NOMO-1 treated with dmso at 0.1 percent for 144 hours (cell line): ENCODE results near the gene FSTL4.

ENCODE experiments used
- DNase-seq: peaks from one replicate; lab custom pipeline; 2025; ENCODE audit not compliant: unreplicated experiment; lab: John Stamatoyannopoulos, UW

Gene FSTL4

GRCh38 chr5:133612249-133612860 is at the start of gene FSTL4:
Gene FSTL4, minus strand, starts transcription at chr5:133612541.
- no peak for DNase-seq

DNA sequence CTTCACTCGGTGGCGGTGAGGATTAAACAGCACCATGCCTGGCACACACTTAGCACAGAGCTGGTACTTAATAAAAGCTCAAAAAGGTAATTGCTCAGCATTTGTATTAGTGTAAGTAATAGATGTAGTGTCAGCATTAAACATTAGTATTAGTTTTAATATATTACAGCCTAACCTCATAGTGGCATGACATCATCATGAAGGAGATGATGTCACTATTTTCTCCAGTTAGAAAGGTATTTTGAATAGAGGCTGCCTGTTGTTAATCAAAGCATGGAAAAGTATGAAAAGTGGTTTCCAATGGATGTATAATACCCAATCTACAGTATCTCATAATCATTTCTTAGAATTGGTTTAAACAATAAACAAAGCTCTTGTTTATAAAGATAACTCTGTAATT is 49.0 kb upstream of the FSTL4 start:
- DNase-seq: no peak

DNA sequence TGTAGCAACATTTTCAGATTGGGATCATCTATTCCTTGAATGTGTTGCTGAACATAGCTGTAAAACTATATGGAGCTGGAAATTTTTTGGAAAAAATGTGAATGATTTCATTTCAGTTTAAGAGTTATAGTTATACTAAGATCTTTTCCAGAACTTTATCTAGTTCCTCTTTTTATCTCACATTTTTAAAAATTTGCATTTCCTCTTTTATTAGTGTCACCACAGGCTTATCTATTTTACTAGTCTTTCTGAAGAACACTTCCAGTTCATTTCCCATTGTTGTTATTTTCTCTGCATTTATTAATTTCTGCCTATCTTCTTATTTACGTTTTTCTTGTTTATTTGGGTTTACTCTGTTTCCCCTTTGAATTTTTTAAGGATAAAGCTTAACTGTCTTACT is 46.0 kb upstream of the FSTL4 start:
- no peak for DNase-seq

DNA sequence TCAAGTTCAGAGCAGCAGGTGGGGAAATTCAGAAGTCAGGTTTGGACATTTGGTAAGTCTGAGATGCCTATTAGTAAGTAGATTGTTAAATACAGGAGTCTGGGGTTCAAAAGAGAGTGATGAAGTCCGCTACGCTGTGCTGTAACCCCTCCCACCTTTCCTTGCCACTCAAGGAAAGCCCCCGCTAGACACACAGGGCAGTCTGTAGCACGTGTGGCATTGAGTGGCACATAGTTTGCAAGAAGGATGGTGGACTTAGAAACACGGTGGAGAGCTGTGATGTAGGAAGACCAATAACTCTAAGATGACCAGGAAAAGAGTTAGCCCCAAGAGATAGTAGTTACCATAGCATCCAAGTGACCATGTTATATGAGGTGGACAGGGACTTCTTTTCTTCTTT is 44.7 kb upstream of the FSTL4 start:
- no peak for DNase-seq

- DNase-seq: no peak
Measured at GRCh38 chr5:133655966-133656365, 43.6 kb upstream of the FSTL4 start.

DNA sequence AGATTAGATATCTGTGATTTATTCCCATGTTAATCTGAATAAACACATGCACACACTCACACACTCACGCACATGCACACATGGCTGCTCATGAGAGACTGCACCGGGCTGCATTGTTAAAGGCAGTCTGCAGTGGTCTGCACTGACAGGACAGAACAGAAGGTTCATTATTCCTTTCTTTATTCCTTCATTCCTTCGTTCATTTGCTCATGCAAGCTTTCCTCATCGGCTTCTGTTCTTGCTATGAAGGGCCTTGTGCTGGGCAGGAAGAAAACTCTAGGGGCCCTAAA is 41.4 kb upstream of the FSTL4 start:
- DNase-seq: no peak

DNA sequence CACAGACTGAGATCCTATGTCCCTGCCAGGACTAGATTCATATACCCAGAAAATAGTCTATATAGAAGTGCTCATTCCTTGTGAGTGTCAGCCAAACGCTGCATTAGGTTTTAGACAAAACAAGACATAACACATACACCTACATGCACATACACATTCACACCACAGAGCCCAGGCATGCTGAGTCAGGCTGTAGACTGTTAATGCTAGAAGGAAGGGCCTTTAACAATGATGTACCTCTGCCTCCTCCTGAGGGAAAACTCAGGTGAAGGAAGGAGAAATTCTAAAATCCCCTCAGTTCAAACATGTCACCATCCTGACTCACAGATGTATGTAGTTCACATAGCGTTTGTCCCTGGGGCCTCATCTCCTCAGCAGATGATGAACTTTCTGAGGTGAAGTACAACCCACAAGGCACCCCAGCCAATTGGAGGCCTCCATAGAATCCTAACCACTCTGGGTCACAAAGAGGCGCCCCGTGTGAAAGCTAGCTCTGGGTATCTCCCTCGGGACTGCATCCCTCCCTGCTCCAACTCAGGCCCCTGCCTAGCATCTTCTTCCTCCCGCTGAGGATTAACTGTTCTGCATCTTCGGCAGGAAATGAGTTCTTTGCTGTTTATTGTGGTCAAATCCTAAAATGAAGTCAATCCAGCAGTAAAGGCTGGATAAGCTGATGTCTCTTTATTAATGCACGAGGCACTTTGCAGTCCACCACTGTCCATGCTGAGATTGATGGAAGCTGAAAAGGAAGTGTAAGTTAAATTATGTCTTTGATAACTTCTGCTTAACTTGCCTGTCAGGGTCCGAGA is 40.8 kb upstream of the FSTL4 start:
- no peak for DNase-seq

DNA sequence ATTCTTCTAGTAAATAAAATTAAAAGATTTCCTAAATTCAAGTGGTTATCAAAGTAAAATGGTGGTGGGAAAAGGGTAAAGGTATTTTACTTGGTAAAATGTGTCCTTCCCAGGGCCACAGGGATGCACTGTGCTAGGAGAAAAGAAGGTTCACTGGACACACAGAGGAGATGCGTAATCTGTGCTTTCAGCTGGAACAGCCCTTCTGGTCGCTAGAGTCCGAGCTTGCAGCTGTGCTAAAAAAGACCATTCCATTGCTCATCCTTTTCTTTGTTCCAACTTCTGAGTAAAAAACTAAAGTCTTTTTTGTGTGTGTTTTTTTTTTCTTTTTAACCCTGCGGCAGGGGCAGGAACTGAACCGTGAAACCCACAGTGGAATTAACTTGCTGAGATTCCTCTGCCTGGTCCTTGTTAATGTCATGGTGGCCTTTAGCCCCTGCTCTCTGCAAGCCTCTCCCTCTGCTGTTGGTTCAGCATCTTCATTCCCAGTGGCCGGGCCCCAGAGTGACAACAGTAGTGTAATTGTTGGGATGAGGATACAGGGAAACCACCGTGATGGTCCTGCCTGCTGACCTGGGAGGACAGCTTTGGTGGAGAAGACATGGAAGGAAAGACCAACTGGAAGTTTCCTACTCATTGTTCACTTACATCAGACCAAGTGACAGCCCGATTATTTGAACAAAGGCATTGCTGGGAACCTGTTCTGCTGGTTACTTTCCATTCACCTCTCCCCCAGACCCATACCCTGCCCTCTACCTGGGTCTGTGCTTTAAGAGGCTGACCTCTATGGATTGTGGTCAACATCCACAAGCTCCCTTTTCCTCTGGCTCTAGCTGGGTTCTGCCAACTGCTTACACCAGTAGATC is 31.9 kb upstream of the FSTL4 start:
- DNase-seq: no peak

- DNase-seq: no peak
Measured at GRCh38 chr5:133643365-133643764, 31.0 kb upstream of the FSTL4 start.

DNA sequence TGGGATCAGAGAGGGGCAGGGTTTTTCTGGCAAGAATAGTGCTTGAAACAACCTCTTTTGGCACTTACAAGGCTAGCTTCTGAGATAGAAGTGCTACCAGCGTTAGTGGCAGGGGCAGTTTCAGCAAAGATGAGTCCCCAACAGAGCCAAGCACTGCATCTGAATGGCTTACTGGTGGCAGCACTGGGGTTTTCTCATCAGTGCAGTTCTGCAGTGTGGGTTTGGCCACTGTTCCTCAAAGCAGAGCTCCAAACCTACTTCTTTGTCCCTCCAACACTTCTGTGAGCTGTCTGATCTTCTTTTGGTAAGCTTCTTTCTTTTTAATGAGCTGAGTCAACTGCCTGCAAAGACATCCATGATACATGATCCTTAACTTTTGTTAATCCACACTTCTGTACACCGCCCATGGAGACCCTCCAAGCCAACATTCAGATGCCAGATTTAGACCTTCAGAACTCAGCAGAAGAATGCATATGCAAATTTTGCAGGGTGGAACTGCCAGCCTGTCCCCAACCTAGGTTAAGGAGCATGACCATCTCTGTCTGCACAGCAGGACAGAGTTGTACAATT is 29.9 kb upstream of the FSTL4 start:
- no peak for DNase-seq

DNA sequence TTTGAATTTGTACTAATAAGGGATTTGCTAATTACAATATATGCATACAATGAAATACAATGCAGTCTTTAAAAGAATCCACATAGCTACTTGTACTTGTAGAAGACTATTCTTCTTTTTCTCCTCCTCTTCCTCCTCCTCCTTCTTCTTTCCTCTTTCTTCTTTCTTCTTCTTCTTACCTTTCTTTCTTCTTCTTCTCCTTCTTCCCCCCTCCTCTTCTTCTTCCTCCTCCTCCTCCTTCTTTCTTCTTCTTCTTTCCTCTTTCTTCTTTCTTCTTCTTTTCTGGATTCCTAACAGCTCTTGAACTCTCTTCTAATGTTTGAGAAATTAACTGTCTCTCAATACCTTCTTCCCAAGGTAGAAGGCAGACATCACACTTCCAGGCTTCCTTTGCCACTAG is 29.3 kb upstream of the FSTL4 start:
- no peak for DNase-seq

DNA sequence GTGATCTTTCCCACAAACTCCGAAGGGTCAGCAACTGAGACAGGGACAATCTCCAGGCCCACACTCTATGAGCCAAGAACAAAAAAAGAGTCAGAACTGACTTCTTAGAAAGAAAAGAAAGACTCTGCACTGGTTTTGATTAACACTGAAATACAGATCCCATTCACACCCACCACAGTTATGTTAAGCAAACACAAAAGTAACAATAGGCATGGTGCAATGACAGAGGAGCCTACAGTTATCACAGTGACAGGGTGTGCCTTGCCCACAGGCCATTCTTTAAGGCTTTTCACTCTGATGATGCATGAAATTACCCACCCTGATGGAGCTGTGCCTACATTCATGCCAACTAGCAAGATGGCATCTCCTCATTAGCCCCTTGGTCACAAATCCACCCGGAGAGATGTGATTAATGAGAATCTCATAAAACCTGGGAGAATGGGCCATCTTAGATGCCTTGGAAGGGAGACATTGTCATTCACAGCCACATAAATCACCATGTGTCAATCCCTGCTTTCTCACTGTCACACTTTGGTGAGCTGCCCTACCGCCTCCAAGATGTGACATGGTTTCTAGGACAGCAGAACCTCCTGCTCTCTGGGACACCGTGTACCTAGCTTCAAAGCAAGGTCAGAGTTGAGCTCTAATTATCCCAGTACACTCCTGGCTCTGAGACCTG is 27.6 kb upstream of the FSTL4 start:
- no peak for DNase-seq

DNA sequence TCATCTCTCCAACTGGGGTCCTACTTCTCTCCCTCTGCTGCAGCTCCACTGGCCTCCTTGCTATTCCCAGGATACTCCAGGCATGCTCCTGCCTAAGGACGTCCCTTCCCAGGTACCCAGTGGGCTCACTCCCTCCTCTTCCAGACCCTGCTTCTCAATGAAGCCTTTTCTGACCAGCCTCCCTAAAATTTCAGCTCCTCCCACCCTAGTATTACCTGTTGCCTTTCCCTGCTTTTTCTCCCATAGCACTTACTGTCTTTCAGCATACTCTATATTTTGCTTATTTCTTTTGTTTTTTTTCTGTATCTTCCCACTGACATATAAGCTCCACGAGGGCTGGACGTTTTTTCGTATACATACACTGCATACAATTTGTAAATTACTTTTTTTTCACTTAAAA is 26.1 kb upstream of the FSTL4 start:
- DNase-seq: no peak

DNA sequence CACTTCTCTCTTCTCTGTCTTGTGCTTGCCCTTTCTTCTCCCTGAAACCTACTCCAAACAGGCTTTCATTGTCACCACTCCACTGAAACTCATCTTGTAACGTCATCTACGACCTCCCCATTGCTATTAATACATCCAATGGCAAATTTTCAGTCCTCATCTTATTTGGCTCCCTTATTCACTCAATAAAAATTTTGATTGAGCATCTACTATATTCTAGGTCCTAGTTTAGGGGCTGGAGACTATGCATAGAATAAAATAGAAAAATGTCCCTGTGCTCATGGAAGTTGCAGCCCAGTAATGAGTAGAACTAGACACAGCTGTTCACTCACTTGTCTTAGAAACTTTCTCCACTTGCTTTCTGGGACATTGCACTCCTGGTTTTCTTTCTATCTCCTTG is 24.9 kb upstream of the FSTL4 start:
- DNase-seq: no peak

DNA sequence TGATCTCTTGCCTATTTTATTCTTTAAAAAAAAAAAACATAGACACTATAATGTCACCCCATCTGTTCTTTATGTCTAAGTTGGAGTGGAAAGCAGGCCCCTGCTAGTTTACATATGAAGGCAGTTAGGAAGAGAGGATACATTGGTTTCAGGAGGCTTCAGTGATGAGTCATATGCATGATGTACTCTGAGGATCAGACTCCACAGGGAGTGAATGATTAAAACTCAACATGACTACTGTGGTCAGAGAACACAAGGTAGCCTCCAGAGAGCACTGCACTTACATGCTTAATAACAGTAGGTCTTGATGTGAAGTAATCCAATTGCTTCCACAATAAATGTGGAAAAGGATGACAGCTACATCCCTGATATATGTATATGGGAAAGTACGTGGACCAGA is 22.7 kb upstream of the FSTL4 start:
- DNase-seq: no peak

DNA sequence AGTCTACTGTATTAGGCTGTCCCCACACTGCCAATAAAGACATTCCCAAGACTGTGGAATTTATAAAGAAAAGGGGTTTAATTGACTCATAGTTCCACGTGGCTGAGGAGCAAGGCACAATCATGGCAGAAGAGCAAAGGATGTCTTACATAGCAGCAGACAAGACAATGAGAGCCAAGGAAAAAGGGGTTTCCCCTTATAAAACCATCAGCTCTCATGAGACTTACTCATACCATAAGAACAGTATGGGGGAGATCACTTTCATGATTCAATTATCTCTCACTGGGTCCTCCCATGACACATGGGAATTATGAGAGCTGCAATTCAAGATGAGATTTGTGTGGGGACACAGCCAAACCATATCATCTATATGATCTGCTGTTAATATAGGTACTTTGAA is 14.8 kb upstream of the FSTL4 start:
- no peak for DNase-seq

DNA sequence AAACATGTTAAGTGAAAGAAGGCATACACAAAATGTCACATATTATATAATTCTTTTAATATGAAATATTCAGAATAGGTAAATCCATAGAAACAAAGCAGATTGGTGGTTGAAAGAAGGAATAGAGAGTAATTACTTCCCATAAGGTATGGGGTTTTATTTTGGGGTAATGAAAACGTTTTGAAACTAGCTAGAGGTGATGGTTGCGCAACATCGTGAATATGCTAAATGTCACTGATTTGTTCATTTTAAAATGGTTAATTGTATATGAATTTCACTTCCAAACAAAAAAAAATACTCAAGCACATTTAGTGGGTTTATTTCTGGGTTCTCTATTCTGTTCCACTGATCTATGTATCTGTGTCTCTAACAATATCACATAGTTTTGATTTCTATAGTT is 12.0 kb upstream of the FSTL4 start:
- DNase-seq: no peak

GRCh38 chr5:133618141-133618540 is 5.8 kb upstream of the FSTL4 start:
- DNase-seq: no peak

DNA sequence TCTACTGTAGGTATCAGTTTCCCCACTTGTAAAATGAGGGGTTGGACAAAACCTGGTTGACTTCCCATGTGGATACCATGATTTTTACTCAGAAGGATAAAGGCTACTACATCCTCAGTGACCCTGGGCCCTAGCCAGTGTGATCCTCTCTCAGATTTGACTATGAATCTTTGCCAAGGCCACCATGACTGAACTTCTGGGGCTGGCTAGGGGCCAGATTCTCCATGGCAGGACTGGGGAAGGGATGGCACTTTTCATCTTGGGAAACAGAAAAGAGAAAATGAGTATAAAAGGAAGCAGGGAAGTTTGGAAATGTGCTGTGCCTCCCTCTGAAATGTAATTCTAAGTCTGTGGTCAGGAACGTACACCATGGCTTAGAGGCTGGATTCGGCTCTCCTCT is 1.4 kb upstream of the FSTL4 start:
- DNase-seq: no peak

DNA sequence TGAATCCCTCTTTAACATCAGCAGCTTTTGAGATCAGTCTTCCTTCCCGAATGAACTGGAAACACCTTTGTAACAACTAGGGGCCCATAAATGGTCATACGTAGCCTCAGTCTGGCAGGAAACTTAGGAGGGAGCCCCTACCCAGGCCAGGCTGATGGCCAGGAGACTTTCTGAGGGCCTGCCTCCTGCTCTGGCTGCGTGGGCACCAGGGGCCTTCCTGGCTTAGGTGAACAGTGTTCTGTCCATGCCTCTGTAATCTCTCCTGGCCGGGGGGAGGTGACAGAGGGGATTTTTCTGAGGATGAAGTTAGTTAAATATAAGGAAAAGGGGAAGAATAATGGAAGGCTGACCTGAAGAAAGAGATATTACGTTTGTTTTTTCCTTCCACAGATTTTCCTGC is 843 bp upstream of the FSTL4 start:
- no peak for DNase-seq
